ENCODE data around the gene ANKS1A.

ANKS1A gene

GRCh38 chr6:34858681-34859080, 30.4 kb upstream of the ANKS1A start:
- H3K4me3 ChIP-seq (replicated peaks in 1 of 2; ENCODE audit: low read depth in 2 of 2, low read length in 2 of 2) = no peak overlapping the region
- TF ChIP-seq CTCF (IDR thresholded peaks at IDR 0.05; ENCODE audit: low read depth, low read length) = no peak
- peak in 1 of 2 donors; percentile 5 for DNase-seq (ENCODE audit: low read depth in 2 of 2)

- H3K4me3 ChIP-seq (replicated peaks in 1 of 2; ENCODE audit: low read depth in 2 of 2, low read length in 2 of 2) = no peak overlapping the region
- no peak for TF ChIP-seq CTCF (IDR thresholded peaks at IDR 0.05; ENCODE audit: low read depth, low read length)
- no peak for DNase-seq (ENCODE audit: low read depth in 2 of 2)
These were observed 29.1 kb upstream of the ANKS1A start for GRCh38 chr6:34859951-34860350.

GRCh38 chr6:34860776-34861175, 28.3 kb upstream of the ANKS1A start:
- TF ChIP-seq CTCF (IDR thresholded peaks at IDR 0.05; ENCODE audit: low read depth, low read length) = no peak
- DNase-seq (ENCODE audit: low read depth in 2 of 2) = no peak
- no peak overlapping the region for H3K4me3 ChIP-seq (replicated peaks in 1 of 2; ENCODE audit: low read depth in 2 of 2, low read length in 2 of 2)

- TF ChIP-seq CTCF (IDR thresholded peaks at IDR 0.05; ENCODE audit: low read depth, low read length) = no peak
These were observed 25.0 kb upstream of the ANKS1A start for GRCh38 chr6:34864007-34864406.

GRCh38 chr6:34865107-34865506, 23.9 kb upstream of the ANKS1A start:
- peak in 1 of 2 donors; percentile 55 for DNase-seq (ENCODE audit: low read depth in 2 of 2)
- no peak overlapping the region for H3K4me3 ChIP-seq (replicated peaks in 1 of 2; ENCODE audit: low read depth in 2 of 2, low read length in 2 of 2)
- no peak for TF ChIP-seq CTCF (IDR thresholded peaks at IDR 0.05; ENCODE audit: low read depth, low read length)

More at GRCh38 chr6:34864007-34864406, 25.0 kb upstream of the ANKS1A start:
- H3K4me3 ChIP-seq (replicated peaks in 1 of 2; ENCODE audit: low read depth in 2 of 2, low read length in 2 of 2) = no peak overlapping the region
- DNase-seq (ENCODE audit: low read depth in 2 of 2) = no peak

GRCh38 chr6:34866509-34866908, 22.5 kb upstream of the ANKS1A start:
- H3K4me3 ChIP-seq (replicated peaks in 1 of 2; ENCODE audit: low read depth in 2 of 2, low read length in 2 of 2) = no peak overlapping the region
- no peak for TF ChIP-seq CTCF (IDR thresholded peaks at IDR 0.05; ENCODE audit: low read depth, low read length)
- DNase-seq (ENCODE audit: low read depth in 2 of 2) = no peak

GRCh38 chr6:34867484-34867883, 21.6 kb upstream of the ANKS1A start:
- no peak for TF ChIP-seq CTCF (IDR thresholded peaks at IDR 0.05; ENCODE audit: low read depth, low read length)
- no peak overlapping the region for H3K4me3 ChIP-seq (replicated peaks in 1 of 2; ENCODE audit: low read depth in 2 of 2, low read length in 2 of 2)

More at GRCh38 chr6:34867484-34867883, 21.6 kb upstream of the ANKS1A start:
- DNase-seq (ENCODE audit: low read depth in 2 of 2) = peak; percentile 16 to 22

Data from cardiac fibroblast (primary cell).